GM12801 (cell line): ENCODE results near the gene NOG.

Experiments used
- CTCF ChIP-seq: IDR thresholded peaks from one replicate; pipeline ENCODE4 v1.5.1; 2011; ENCODE audit warnings: control low read depth; ENCODE audit not compliant: insufficient read length; ENCODE audit errors: extremely low read depth

Gene NOG

GRCh38 chr17:56638591-56639051 is 45.1 kb downstream of the NOG start:
- TF ChIP-seq CTCF: no peak

- no peak for TF ChIP-seq CTCF
Observed at GRCh38 chr17:56639517-56639916, 46.0 kb downstream of the NOG start.

- no peak for TF ChIP-seq CTCF
Observed at GRCh38 chr17:56640116-56640515, 46.6 kb downstream of the NOG start.

- TF ChIP-seq CTCF: no peak
Observed at GRCh38 chr17:56641373-56641772, 47.9 kb downstream of the NOG start.

GRCh38 chr17:56641894-56642293 is 48.4 kb downstream of the NOG start:
- no peak for TF ChIP-seq CTCF

- no peak for TF ChIP-seq CTCF
Observed at GRCh38 chr17:56642424-56642823, 48.9 kb downstream of the NOG start.
